Neuronal stem cell (in vitro differentiated cells): ENCODE results near the gene MED27.

Source experiments
- DNase-seq: peaks from one replicate; pipeline ENCODE4 v3.0.0-alpha.2; 2013; ENCODE audit warnings: low spot score
- H2AFZ ChIP-seq: one replicate; pipeline ENCODE4 v1.6.1; 2013; ENCODE audit warnings: mild to moderate bottlenecking, low read length, inconsistent platforms
- H2AK5ac ChIP-seq: 2 replicates; pipeline ENCODE4 v1.6.1; 2013; ENCODE audit warnings: low read depth, mild to moderate bottlenecking, inconsistent platforms, low read length, moderate library complexity, mixed read lengths
- H2BK120ac ChIP-seq: 2 replicates; pipeline ENCODE4 v1.6.1; 2013; ENCODE audit warnings: low read depth, mild to moderate bottlenecking, inconsistent platforms, low read length, moderate library complexity, mixed read lengths
- H2BK12ac ChIP-seq: one replicate; pipeline ENCODE4 v1.6.1; 2013; ENCODE audit warnings: low read length, inconsistent platforms
- H2BK15ac ChIP-seq: 2 replicates; pipeline ENCODE4 v1.6.1; 2013; ENCODE audit warnings: mild to moderate bottlenecking, low read length, inconsistent platforms, mixed read lengths
- H2BK5ac ChIP-seq: one replicate; pipeline ENCODE4 v1.6.1; 2013; ENCODE audit warnings: inconsistent platforms, mild to moderate bottlenecking, low read length, moderate library complexity
- H3K14ac ChIP-seq: one replicate; pipeline ENCODE4 v1.6.1; 2013; ENCODE audit warnings: low read length, inconsistent platforms
- H3K18ac ChIP-seq: 2 replicates; pipeline ENCODE4 v1.6.1; 2013; ENCODE audit warnings: low read length, inconsistent platforms
- H3K23ac ChIP-seq: 2 replicates; pipeline ENCODE4 v1.6.1; 2013; ENCODE audit warnings: low read depth, mild to moderate bottlenecking, mixed read lengths, low read length, inconsistent platforms; ENCODE audit not compliant: poor library complexity
- H3K27ac ChIP-seq: replicated peaks from 3 replicates; pipeline ENCODE4 v1.5.1; 2013; ENCODE audit warnings: low read length, inconsistent platforms
- H3K27me3 ChIP-seq, 3 experiments: 2 replicates each; pipeline ENCODE4 v1.6.1; 2013; ENCODE audit warnings: low read length in 3 of 3, mild to moderate bottlenecking in 2 of 3, inconsistent platforms in 1 of 3, low read depth in 1 of 3, mixed read lengths in 1 of 3, moderate library complexity in 1 of 3; ENCODE audit not compliant: control insufficient read depth in 3 of 3, insufficient read depth in 3 of 3
- H3K36me3 ChIP-seq, 2 donors: replicated peaks in 1 of 2; 2 replicates each; pipeline ENCODE4 v1.6.1; 2013; ENCODE audit warnings: low read length in 2 of 2; ENCODE audit not compliant: control insufficient read depth in 2 of 2, insufficient read depth in 2 of 2
- H3K4ac ChIP-seq: 2 replicates; pipeline ENCODE4 v1.6.1; 2013; ENCODE audit warnings: inconsistent platforms, mild to moderate bottlenecking, low read length, moderate library complexity
- H3K4me1 ChIP-seq, 2 donors: 1 replicate in 1 of 2; 2 replicates in 1 of 2; pipeline ENCODE4 v1.6.1; 2013; ENCODE audit warnings: low read length in 2 of 2, low read depth in 1 of 2; ENCODE audit not compliant: control insufficient read depth in 2 of 2, insufficient read depth in 1 of 2
- H3K4me2 ChIP-seq: one replicate; pipeline ENCODE4 v1.6.1; 2013; ENCODE audit warnings: mild to moderate bottlenecking, low read length, inconsistent platforms; ENCODE audit not compliant: insufficient read depth, poor library complexity, severe bottlenecking
- H3K4me3 ChIP-seq, 2 donors: 2 replicates each; pipeline ENCODE4 v1.5.1; 2013; ENCODE audit warnings: low read length in 2 of 2, mild to moderate bottlenecking in 2 of 2, inconsistent platforms in 1 of 2, moderate library complexity in 1 of 2
- H3K79me1 ChIP-seq: one replicate; pipeline ENCODE4 v1.6.1; 2013; ENCODE audit warnings: low read depth, mild to moderate bottlenecking, inconsistent platforms, low read length, moderate library complexity
- H3K9ac ChIP-seq: one replicate; pipeline ENCODE4 v1.6.1; 2013; ENCODE audit warnings: mild to moderate bottlenecking, low read depth, low read length, inconsistent platforms; ENCODE audit not compliant: poor library complexity
- H3K9me3 ChIP-seq, 2 donors: replicated peaks in 1 of 2; 2 replicates each; pipeline versions ENCODE3 to v1.6.1; 2013; ENCODE audit warnings: low read length in 2 of 2, mild to moderate bottlenecking in 2 of 2, inconsistent platforms in 1 of 2, low read depth in 1 of 2, mixed read lengths in 1 of 2, moderate library complexity in 1 of 2; ENCODE audit not compliant: control insufficient read depth in 2 of 2, insufficient read depth in 1 of 2
- H4K8ac ChIP-seq: one replicate; pipeline ENCODE4 v1.6.1; 2013; ENCODE audit warnings: low read depth, mild to moderate bottlenecking, inconsistent platforms, low read length, moderate library complexity
- H4K91ac ChIP-seq: one replicate; pipeline ENCODE4 v1.6.1; 2013; ENCODE audit warnings: low read length, low read depth, mild to moderate bottlenecking, inconsistent platforms; ENCODE audit not compliant: poor library complexity
- WGBS, 2 donors: extraction: QIAGEN DNeasy Blood & Tissue Kit; methylation state at CpG; one replicate each; pipeline ENCODE4 v1.1.7; 2013; ENCODE audit warnings: missing lambda C conversion rate in 2 of 2, mixed read lengths in 1 of 2; ENCODE audit not compliant: insufficient read length in 2 of 2, insufficient replicate concordance in 1 of 2; ENCODE audit errors: extremely low coverage in 2 of 2; 5-methylcytosine and 5-hydroxymethylcytosine counted together

MED27 gene

GRCh38 chr9:131915181-131915580, 164.5 kb downstream of the MED27 start:
- Histone ChIP-seq H4K91ac (no peak overlapping the region), H2BK120ac (no peak overlapping the region), H3K4me2 (no peak overlapping the region), H3K27ac (no peak overlapping the region), H3K9me3 (no peaks in the 10 kb centered on the region), H3K23ac (no peak overlapping the region), H2AFZ (no peak overlapping the region), H3K4me3 (no peak overlapping the region), H2BK5ac (no peak overlapping the region), H2AK5ac (no peak overlapping the region), H3K4ac (no peak overlapping the region), H3K4me1 (peaks cover 0 to 17% of the 10 kb centered on the region in 2 donors), H2BK12ac (no peak overlapping the region), H3K27me3 (peaks cover 0 to 2% (median 0%) of the 10 kb centered on the region in 3 experiments), H3K14ac (no peak overlapping the region), H2BK15ac (no peak overlapping the region), H3K9ac (no peak overlapping the region), H4K8ac (no peak overlapping the region), H3K18ac (no peak overlapping the region), H3K79me1 (no peaks in the 10 kb centered on the region), H3K36me3 (no peaks in the 10 kb centered on the region)
- no CpG with 5 or more reads among the region's 2 CpGs for WGBS, 2 donors
- DNase-seq = no peak

- no peak overlapping the region for H2AK5ac ChIP-seq
- no CpG with 5 or more reads among the region's 3 CpGs for WGBS, 2 donors
Observed at GRCh38 chr9:131912671-131913070, 167.0 kb downstream of the MED27 start.

GRCh38 chr9:131912069-131912468, 167.6 kb downstream of the MED27 start:
- Histone ChIP-seq H3K9me3 (no peaks in the 10 kb centered on the region), H4K91ac (no peak overlapping the region), H3K36me3 (no peaks in the 10 kb centered on the region), H3K9ac (no peak overlapping the region), H3K18ac (no peak overlapping the region), H3K4ac (no peak overlapping the region), H2BK12ac (no peak overlapping the region), H3K27me3 (peaks cover 0 to 2% (median 0%) of the 10 kb centered on the region in 3 experiments), H3K4me2 (no peak overlapping the region), H4K8ac (no peak overlapping the region), H3K27ac (no peak overlapping the region), H3K23ac (no peak overlapping the region), H2AK5ac (no peak overlapping the region), H2BK15ac (no peak overlapping the region), H2AFZ (no peak overlapping the region), H2BK120ac (no peak overlapping the region), H3K79me1 (no peaks in the 10 kb centered on the region), H3K4me3 (no peak overlapping the region), H3K14ac (no peak overlapping the region), H3K4me1 (peaks cover 2 to 12% of the 10 kb centered on the region in 2 donors), H2BK5ac (no peak overlapping the region)
- no CpG with 5 or more reads among the region's 1 CpG for WGBS, 2 donors
- DNase-seq = no peak

More at GRCh38 chr9:131912671-131913070, 167.0 kb downstream of the MED27 start:
- Histone ChIP-seq H3K14ac (no peak overlapping the region), H3K4me3 (no peak overlapping the region), H3K9me3 (no peaks in the 10 kb centered on the region), H2BK15ac (no peak overlapping the region), H3K36me3 (no peaks in the 10 kb centered on the region), H3K79me1 (no peaks in the 10 kb centered on the region), H3K4me2 (no peak overlapping the region), H2BK5ac (no peak overlapping the region), H2BK12ac (no peak overlapping the region), H3K23ac (no peak overlapping the region), H4K91ac (no peak overlapping the region), H3K27me3 (peaks cover 0 to 2% (median 0%) of the 10 kb centered on the region in 3 experiments), H4K8ac (no peak overlapping the region), H3K27ac (no peak overlapping the region), H3K4ac (no peak overlapping the region), H3K18ac (no peak overlapping the region), H3K4me1 (peaks cover 2 to 12% of the 10 kb centered on the region in 2 donors), H2BK120ac (no peak overlapping the region), H3K9ac (no peak overlapping the region), H2AFZ (no peak overlapping the region)
- no peak for DNase-seq

GRCh38 chr9:131910572-131910971, 169.1 kb downstream of the MED27 start:
- no peak overlapping the region for H3K18ac ChIP-seq
- peaks cover 0 to 2% (median 0%) of the 10 kb centered on the region in 3 experiments for H3K27me3 ChIP-seq
- H3K4me1 ChIP-seq = peaks cover 2 to 12% of the 10 kb centered on the region in 2 donors
- no peaks in the 10 kb centered on the region for H3K79me1 ChIP-seq
- no peak overlapping the region for H2AK5ac ChIP-seq
- no peaks in the 10 kb centered on the region for H3K9me3 ChIP-seq
- H3K9ac ChIP-seq = no peak overlapping the region
- H3K4me3 ChIP-seq = no peak overlapping the region
- no peak overlapping the region for H2BK15ac ChIP-seq
- H2BK12ac ChIP-seq = no peak overlapping the region
- no peak overlapping the region for H3K23ac ChIP-seq
- no peak overlapping the region for H3K14ac ChIP-seq
- H3K4ac ChIP-seq = no peak overlapping the region
- H2BK5ac ChIP-seq = no peak overlapping the region
- H2BK120ac ChIP-seq = no peak overlapping the region
- no peak overlapping the region for H3K27ac ChIP-seq
- H4K8ac ChIP-seq = no peak overlapping the region
- H2AFZ ChIP-seq = no peak overlapping the region
- DNase-seq = no peak
- no peak overlapping the region for H4K91ac ChIP-seq
- 100% methylated on average over 1 of the region's 7 CpGs; no CpG with 5 or more reads in 1 of the 2 donors for WGBS, 2 donors
- H3K4me2 ChIP-seq = no peak overlapping the region
- no peaks in the 10 kb centered on the region for H3K36me3 ChIP-seq
